HG02973 (cell line): Measurements from ENCODE around the gene MAP7D3.
"Not testable (repeated sequence)": the region's sequence is repeated elsewhere in the genome, so short reads cannot be mapped to it uniquely, and the experiment has no call there.

Experiments used
- ATAC-seq: cut with Tn5 transposase; IDR thresholded peaks from one replicate; pipeline ENCODE4 v1.9.1; 2021; ENCODE audit warnings: moderate library complexity; ENCODE audit not compliant: unreplicated experiment

MAP7D3 gene

DNA sequence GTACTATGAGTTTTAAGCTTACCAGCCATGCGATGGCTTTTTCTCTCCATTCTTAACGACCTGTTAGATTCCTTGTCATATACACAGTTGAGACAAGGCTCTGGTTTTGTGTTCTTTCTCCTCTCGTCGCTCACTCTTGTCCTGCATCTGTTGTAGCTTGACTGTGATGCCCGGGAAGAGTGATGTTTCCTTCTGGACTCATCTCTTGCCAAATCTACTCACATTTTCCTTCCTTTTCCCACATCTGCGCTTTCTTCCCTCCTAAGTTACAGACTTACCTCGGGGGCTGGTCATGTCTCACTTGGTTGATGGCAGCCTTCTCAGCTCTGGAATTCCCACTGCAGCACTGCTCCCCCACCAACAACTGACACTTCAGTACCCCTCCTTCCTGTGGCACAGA, 4.8 kb upstream of the MAP7D3 start:
- ATAC-seq = no peak

DNA sequence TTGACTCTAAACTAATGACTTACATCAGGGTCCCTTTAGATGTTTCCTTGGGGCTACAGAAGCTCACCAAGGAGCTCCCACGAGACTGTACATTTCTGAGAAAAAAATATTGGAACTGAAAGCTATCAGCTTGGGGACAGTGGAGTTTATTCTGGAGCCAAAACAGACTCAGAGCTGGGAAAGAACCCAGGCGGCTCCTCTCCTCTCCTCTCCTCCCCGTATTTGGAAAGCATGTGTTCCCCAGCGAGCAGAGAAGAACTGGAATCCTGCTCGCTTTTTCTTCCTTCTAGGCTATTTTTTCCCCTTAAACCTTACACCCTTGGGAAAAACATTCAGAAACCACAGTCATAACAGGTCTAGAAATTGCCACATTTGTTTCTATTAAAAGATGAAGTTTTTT, 4.3 kb upstream of the MAP7D3 start:
- no peak for ATAC-seq

DNA sequence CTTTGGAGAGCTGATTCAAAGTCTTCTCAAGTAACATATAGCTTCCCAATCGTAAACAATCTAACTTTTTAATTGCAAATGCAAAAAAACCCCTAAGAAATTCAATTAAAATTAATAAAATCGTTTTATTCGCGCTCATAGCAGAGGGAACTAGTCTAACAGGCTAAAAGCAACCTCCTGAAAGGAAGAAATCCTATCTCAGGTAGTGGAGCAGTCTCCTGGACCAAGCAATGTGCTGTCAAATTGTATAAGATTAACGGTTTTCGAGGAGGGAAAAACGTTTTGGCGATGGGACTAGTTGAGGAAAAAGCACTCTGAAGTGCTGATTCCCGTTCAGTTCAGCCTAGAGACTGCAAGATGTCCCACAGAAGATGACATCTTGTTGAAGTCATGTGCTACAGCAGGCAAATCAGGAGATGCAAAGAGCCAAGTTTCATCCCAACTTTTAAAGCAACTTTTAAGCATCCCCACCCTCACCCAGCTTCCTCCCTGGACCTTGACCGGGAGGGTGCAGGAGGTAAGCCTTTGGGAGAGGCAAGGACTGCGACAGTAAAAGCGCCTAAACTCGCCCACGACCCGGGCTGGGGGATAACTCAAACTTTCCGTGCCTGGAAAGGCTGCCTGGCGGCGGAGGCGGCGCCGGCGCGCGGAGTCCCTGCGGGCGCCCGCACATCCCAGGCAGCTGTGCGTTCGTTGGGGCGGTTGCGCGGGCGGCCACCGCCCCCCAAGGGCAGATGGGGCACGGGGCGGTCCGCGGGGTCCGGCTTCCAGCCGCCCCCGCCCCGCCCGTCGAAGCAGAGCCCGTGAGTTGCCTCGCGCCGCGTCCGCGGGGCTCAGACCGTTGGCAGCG, 784 bp downstream of the MAP7D3 start:
- ATAC-seq = peak; percentile 46

DNA sequence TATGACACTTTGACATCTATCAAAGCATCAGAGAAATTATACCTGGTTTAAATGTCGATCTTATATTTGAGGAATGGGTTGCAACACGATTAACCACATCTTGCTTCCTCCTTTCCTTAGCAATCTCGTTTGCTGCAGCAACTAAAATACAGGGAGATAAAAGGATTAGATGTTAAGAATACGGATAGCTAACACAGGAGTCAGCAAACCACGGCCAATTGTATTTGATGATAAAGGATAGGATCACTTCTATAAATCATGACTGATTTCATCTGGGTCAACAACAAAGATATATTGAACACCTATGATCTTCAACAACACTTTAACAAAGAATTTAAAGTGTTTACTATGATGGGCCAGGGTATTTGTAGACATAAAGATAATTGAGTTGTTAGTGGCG, 5.0 kb downstream of the MAP7D3 start:
- no peak for ATAC-seq

DNA sequence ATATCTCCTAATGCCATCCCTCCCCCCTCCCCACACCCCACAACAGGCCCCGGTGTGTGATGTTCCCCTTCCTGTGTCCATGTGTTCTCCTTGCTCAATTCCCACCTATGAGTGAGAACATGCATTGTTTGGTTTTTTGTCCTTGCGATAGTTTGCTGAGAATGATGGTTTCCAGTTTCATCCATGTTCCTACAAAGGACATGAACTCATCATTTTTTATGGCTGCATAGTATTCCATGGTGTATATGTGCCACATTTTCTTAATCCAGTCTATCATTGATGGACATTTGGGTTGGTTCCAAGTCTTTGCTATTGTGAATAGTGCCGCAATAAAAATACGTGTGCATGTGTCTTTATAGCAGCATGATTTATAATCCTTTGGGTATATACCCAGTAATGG, 13.4 kb downstream of the MAP7D3 start:
- not testable (repeated sequence) for ATAC-seq

DNA sequence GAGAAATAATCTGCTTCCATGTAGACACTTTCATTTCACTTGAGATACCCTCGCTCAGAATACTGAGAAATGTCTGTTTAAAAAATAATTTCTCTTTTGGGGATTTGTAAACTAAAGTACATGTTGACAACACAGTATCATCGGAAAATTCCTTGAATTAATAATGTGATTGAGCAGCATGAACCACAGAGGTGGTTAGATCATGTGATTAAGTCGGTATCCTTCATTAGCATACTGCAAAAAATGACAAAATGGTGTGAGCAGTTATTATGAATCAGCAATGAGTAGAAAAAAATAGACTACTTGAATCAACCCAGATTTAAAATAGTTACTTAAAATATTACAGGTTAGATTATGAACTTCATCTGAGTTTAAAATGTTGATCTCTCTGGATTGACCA, 14.1 kb downstream of the MAP7D3 start:
- ATAC-seq = no peak

DNA sequence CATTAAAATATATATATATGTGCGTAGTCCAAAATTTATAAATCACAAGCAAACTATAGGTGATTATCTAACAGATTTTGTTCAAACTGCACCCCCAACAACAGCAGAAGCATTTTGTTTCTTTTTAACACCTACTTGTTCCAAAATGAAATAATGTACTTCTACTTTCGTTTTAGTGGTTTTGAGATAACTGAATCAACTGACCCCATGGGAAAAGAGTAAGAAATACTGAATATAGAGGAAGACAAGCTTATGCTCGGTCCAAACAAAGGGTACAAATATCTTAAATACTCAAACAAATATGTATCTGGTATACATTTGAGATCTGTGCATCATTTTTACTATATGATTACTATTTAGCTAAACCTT, 22.4 kb downstream of the MAP7D3 start:
- ATAC-seq = peak; percentile 48

DNA sequence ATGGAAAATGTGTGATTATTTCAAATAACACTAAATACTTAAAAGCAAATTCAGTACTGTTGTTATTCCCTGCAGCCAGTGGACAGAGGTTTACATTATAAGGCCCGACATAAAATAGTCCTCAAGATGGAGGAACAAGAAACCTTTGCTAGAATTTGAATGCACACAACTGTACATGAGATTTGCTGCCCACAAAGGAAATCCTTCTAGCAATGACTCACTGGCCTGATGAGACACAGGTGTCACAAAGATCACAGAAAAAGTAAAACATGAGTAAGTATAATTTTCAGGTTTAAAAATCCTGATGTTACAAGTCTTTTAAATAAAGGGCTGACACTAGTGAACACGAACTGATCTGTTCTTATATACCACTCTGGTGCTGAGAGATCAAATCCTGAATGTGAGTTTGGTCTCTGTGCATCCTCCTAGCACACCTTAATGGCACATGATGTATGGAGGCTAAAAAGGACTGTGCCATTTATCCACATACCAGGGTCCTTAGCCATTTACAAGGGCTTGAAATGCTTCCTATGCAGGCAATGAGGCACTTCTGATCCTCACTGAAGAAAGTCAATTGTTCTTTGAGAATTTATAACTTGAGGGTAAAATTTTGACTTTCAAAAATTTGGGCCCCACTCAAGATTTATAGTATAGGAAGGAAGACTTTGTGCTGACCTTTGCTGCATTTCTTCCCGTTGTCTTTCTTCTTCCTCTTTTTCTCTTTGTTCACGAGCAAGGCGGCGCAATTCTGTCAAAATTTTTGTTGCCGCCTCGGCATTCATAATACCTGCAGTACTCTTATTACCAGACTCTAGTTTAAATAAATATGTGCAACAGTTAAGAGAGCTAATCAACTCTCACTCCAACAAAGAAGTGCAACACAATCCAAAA, 23.0 kb downstream of the MAP7D3 start:
- peak; percentile 61 for ATAC-seq

DNA sequence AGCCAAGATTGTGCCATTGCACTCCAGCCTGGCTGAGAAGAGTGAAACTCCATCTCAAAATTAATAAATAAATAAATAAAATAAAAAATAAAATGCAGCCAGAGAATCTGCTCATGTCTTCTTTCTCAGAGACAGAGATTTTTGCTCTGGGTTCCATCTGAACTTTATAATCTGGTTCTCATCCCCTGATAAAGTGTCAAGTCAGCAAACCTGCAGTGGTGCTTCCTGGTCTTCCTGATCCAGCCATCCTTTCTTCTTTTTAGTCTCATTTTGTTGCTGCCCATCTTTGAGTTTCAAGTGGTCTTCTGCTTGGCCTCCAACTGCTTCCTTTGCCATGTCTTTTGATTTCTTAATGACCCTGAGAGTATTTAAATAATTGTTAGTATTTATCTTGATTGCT, 24.1 kb downstream of the MAP7D3 start:
- ATAC-seq = no peak

DNA sequence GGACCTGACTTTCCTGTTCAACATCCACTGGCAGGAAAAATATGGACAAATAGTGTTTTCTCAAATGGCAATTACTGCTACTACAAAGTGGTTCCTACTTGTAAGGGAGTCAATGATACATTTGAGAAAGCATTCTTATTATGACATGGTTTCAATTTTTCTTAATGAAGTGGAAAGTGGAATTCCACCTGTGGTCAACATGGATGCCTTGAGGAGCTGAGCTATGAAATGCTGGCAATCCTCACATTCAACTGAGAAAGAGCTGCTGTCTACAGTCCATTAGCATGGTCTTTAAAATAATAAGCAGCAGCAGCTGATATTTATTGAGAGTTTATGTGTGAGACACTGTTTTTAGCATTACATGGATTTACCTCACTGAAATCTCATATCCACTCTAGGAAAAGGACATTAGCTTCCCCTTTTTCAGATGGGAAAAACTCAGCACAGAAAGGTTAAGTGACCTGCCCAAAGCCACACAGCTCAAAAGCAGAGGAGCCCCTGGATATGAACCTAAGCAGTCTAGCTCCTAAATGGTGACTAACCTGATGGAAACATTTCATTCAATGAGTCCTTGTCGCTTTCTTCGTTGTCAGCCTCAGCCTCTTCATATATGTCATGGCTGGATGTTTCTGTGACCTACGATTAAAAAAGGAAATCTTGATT, 29.2 kb downstream of the MAP7D3 start:
- ATAC-seq = no peak

DNA sequence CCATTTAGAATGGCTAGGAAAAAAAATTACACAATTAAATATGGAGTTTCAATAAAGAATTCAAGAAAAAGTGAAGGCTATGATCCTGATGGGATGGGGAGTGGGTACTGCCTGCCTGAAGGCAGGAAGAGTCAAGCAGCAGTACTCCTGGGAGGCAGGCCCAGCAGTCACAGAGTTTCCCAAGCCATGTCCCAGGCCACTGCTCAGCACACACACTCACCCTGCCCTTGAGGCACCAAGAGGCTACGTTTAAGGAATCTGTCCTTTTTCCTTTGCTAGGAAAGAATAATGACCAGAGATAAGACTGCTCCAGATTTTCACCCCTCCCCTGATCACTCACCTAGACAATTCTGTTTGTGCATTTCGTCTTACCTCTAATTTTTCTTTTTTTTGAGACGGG, 30.2 kb downstream of the MAP7D3 start:
- no peak for ATAC-seq

DNA sequence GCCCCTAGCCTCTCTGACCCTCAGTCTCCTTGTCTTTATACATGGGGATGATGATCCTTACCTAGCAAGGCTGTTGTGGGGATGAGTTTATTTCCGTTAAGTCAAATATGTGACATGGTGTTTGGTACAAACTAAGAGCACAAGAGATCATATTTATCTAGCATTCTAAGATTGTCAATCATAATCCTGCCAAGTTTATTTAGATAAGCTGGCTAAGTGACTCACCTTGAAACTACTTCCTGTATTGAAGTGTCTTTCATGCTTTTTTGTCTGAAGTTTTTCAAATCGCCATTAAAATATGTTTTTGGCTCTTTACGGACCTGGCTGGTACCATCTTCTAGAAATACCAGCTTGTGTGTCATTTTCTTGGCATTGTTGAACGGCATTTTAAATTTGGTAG, 30.7 kb downstream of the MAP7D3 start:
- no peak for ATAC-seq

DNA sequence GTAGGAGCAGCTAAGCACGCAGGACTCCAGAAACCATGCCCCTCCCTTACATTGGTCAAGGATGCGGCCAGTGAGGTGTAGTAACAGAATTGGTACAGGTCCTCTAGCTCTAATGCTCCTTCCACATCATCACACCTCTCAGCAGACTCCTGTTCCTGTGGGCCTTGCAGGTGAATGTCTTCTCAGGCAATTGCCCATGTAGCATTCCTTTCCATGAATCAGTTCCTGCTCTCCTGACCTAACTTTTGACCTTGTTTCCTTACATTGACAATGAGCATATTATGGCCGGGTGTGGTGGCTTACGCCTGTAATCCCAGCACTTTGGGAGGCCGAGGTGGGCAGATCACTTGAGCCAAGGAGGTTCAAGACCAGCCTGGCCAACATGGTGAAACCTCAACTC, 31.3 kb downstream of the MAP7D3 start:
- ATAC-seq = no peak

DNA sequence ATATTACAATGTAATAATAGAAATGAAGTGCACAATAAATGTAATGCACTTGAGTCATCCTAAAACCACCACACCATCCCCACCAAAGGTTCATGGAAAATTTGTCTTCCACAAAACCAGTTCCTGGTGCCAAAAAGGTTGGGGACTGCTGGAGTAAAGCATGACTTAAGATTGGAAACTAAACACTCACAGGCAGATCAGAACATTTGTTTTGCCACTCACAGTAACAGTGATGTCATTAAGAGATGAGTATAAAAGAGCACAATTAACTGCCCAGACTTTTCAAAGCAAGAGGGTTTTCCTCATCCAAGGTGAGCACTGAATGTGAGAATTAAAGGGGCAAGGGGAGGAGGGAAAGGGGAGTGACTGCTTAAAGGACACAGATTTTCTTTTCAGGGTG, 35.6 kb downstream of the MAP7D3 start:
- no peak for ATAC-seq

DNA sequence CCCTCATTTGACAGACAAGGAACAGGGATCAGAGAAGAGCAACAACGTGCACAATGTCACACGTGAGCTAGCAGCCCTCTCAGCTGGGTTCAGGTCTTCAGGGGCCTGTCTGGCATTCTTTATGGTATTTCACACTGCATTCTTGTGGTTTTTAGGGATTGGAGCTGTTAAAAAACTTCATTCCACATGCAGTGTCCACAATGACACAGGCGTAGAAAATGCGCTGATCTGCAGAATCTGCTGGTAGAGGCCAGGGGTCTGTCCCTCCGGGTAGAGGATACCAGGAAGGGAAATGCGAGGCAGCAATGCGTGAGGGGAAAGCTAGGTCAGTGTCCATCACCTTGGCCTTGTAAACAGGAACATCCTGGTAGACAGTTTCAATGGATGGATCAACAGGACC, 36.6 kb downstream of the MAP7D3 start:
- ATAC-seq = no peak

DNA sequence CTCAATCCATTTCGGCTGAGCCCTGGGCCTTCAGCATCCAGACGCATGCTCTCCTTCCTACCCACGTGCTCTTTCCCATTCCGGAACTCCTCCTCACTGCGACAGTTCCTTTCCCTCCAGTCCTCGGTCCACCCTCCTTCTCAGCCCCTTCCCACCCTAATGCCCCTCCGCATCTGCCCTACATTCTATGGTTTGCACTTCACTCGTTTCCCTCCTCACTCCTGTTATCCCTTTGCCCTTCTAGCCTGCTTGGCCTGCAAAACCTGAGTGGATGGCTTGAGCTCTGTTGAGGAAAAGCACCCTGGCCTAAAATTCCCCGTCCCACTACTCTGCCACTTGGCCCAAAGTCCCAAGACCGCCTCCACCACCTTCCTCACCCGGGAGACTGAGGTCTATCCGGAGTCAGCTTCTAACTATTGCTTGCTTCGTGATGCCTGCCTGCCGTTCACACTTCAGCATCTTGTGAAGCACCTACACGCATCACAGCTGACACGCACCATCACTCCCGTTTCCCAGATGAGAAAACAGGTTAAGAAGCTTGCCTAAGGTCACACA, 38.6 kb downstream of the MAP7D3 start:
- no peak for ATAC-seq

DNA sequence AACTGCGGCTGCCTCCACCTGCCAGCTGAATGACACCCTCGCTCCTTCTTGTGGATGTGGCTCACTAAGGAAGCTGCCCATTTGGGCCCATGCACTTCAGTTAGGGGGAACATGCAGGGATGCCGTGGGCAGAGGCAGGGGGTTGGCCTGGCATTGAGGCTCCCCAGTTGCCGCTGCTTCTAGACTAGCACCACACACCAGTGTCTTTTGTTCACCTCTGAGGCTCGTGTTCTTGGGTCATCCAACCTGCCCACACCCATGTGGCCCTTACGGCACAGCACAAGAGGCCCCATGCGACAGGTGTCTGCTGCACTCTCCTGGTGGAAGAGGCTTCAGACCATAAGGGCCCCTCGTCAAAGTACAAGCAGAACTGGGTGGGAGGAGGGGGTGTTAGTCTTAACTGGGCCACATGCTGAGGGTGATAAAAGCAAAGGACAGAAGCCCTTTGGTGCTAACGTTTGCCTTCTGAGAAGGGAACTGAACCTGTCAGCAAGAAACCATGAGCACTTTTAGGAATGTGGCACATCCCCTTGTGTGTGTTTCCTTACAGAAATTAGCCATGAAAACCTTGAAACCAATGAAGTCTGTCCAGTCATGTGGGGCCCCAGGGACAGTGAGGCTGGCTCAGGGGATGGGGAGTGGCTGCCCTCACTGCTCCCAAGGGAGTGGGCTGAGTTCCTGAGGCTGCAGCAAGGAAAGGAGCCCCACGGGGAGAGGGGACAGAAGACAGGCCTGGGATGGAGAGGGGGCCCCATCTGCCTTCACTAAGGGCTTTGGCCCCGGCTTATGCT, 39.2 kb downstream of the MAP7D3 start:
- ATAC-seq = no peak

DNA sequence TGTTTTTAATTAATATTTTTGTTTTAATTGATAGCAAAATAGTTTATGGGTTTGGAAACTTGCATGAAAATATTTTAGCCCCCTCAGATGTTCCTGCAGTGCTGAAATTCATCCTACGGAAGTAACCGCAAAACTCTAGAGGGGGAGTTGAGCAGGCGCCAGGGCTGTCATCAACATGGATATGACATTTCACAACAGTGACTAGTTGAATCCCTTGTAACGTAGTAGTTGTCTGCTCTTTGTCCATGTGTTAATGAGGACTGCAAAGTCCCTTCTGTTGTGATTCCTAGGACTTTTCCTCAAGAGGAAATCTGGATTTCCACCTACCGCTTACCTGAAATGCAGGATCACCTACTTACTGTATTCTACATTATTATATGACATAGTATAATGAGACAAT, 40.4 kb downstream of the MAP7D3 start:
- ATAC-seq = no peak

DNA sequence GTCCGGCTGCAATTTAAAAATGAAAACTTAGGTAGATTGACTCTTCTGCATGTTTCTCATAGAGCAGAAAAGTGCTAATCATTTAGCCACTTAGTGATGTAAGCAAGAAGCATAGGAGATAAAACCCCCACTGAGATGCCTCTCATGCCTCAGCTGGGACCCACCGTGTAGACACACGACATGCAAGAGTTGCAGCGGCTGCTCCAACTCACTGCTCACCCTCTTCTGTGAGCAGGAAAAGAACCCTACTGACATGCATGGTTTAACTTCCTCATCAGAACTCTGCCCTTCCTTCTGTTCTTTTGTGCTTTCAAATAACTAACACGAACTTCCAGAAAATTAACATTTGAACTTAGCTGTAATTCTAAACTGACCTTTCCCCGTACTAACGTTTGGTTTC, 41.0 kb downstream of the MAP7D3 start:
- ATAC-seq = no peak

DNA sequence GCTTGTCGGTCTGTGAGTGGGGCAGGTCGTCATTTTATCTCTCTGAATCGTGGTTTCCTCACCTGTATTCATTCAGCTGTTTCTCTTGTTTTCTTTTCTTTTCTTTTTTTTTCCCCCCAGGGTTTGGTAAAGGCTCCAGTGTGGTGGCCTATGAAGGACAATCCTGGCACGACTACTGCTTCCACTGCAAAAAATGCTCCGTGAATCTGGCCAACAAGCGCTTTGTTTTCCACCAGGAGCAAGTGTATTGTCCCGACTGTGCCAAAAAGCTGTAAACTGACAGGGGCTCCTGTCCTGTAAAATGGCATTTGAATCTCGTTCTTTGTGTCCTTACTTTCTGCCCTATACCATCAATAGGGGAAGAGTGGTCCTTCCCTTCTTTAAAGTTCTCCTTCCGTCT, 41.4 kb downstream of the MAP7D3 start:
- no peak for ATAC-seq
